ENCODE data around the gene QDPR.
A peak's percentile ranks its signal among the peaks of the same experiment; 100 is the strongest.
"Not testable (repeated sequence)": the region's sequence is repeated elsewhere in the genome, so short reads cannot be mapped to it uniquely, and the experiment has no call there.

The QDPR gene

GRCh38 chr4:17489721-17490120 lies 22.2 kb downstream of the QDPR start:
- no peak for DNase-seq

DNA sequence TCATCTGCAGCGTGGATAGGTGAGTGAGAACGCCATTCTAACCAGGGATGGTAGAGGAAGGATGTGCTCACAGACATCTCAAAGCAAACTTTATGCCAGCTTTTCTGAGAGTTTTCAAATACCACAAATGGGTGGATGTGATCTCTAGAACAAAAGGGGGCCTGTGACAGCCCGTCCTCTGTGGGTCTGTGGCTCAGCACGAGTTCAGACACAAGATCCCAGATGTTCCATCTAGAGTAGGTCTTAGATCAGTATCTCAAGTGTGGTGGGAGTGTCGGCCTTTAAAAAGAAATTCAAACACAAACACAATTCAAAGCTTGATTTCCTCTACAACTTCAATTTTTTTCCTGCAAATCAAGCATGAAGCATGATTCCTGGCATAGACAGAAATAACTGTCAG lies 22.8 kb downstream of the QDPR start:
- DNase-seq = no peak

- no peak for DNase-seq
These were observed 29.2 kb downstream of the QDPR start for GRCh38 chr4:17482716-17483115.

GRCh38 chr4:17480955-17481354 lies 30.9 kb downstream of the QDPR start:
- no peak for DNase-seq

GRCh38 chr4:17480210-17480927 lies 31.5 kb downstream of the QDPR start:
- DNase-seq = no peak

DNA sequence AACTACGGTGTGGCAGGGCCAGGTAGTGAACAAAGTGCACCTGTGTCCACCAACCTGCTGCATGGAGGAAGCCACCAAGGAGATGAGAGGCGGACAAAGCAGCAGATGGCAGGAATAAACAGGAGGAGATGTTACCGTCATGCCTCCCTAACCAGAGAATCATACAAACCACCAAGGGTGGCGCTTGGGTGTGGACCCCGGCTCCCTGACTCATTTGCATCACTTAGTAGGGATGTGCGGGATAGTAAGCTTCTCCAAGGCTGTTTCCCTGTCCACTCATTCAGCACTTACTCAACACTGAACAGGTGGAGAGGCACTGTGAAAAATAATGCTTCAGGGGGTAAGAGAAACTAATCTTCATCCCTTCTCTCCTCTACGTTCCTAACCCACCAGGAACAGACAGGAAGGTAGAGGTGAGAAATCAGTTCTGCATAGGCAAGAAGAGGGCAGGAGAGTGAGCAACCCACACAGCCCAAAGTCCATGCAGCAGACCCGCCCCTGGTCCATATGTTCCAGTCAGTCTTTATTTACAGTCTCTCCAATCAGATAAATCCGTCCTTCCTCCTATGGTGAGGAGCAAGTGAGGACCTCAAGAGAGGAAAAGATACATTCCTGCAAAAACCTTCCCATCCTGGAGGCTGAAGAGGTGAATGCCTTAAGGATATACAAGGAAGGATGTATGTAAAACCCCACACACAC lies 34.0 kb downstream of the QDPR start:
- DNase-seq = no peak

DNA sequence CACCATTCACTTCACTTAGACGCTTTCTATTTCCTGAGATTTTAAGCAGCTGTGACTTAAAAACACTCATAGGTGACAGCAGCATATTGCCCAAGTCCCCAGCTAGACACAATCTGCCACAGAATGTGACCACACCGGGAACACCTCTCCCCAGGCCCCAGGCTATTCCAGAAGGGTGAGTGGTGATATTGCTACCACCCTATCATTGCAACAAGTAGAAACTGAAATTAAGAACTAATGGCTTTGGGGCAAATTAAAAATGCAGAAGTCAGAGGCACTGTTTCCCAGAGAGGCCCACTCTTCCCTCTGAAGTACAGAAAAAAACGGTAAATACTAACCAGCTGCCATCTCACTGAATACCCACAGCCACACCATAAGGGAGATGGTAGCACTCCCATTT lies 35.0 kb downstream of the QDPR start:
- no peak for DNase-seq

- no peak for DNase-seq
These were observed 36.4 kb downstream of the QDPR start for GRCh38 chr4:17475481-17475880.

GRCh38 chr4:17469931-17470674 lies 41.8 kb downstream of the QDPR start:
- no peak for DNase-seq

- DNase-seq = peak; percentile 61
These were observed 43.2 kb downstream of the QDPR start for GRCh38 chr4:17468619-17469221.

- no peak for DNase-seq
These were observed 48.3 kb downstream of the QDPR start for GRCh38 chr4:17463606-17464005.

- DNase-seq = no peak
These were observed 61.6 kb downstream of the QDPR start for GRCh38 chr4:17450269-17450804.

DNA sequence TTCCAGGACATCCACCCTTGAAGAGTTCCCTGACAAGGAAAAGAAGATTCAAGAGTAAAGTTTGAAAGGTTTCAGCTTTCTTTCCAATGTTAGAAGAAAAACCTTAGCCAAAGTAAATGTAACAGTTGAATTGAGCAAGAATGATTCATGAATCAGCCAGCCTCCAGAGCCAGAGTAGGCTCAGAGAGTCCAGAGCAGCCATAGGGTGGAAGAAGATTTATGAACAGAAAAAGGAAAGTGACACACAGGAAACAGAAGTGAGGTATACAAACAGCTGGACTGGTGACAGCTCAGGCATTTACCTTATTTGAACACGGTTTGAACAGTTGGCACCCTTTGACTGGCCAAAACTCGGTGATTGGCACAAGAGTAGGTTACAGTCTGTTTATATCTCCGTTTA lies 63.2 kb downstream of the QDPR start:
- DNase-seq = no peak

GRCh38 chr4:17447675-17448298 lies 64.1 kb downstream of the QDPR start:
- peak; percentile 70 for DNase-seq

- no peak for DNase-seq
These were observed 64.8 kb downstream of the QDPR start for GRCh38 chr4:17447056-17447455.

DNA sequence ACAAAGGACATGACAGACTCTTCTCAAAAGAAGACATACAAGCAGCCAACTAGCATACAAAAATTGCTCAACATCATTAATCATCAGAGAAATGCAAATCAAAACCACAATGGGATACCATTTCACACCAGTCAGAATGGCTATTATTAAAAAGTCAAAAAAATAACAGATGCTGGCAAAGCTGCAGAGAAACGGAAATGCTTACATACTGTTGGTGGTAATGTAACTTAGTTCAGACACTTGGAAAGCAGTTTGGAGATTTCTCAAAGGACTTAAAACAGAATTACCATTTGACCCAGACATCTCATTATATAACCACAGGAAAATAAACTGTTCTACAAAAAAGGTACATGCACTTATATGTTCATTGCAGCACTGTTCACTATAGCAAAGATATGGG lies 69.4 kb downstream of the QDPR start:
- not testable (repeated sequence) for DNase-seq

DNA sequence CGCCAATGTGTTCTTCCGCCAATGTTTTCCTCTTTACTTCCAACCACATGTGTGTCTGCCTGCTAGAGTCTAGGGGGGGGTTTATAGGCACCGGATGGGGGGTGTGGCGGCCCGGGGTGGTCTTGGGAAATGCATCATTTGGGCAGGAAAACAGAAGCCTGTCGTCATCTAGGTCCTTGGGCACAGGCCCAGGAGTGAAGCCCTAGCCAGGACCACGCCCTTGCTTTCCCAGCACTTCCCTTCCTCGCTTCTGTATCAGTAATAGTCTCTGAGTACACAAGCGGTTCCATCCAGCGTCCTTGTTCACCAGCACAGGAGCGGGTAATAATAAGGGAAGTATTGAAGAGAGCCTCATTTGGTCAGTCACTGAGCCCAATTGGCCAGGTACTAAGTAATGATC lies 74.5 kb downstream of the QDPR start:
- DNase-seq = no peak

- no peak for DNase-seq
These were observed 75.2 kb downstream of the QDPR start for GRCh38 chr4:17436750-17437090.

Measured in NCI-H82 (cell line).